Caco-2 (cell line): ENCODE data around the gene MKLN1. TPM values are rescaled to one million over a fixed set of nuclear protein-coding genes. Genes with fewer than 3 reads are reported as not detected.

Source experiments
- BruUV-seq: library from RNA; stranded (reverse); fragments of 400-500 nt; replicated peaks from 2 replicates; lab custom pipeline; 2021; lab: Mats Ljungman, UMichigan
- CTCF ChIA-PET: fragments of 300-600 bp; sonication (Branson Sonifier 250); formaldehyde crosslinking; loops from one replicate; lab custom pipeline; 2022; ENCODE audit warnings: antibody characterized with exemption; lab: Charles Lee
- POLR2A ChIA-PET: fragments of 300-600 bp; sonication (Branson Sonifier 250); formaldehyde crosslinking; loops from one replicate; lab custom pipeline; 2022; ENCODE audit warnings: antibody characterized with exemption; lab: Charles Lee
- DNase-seq, 2 experiments: peaks; one replicate each; pipeline versions ENCODE4 v3.0.0 to v3.0.0-alpha.2; 2020 to 2022
- H3K27me3 ChIP-seq: replicated peaks from 2 replicates; pipeline ENCODE4 v1.6.0; 2011; ENCODE audit warnings: low read length; ENCODE audit not compliant: control insufficient read depth, insufficient read depth
- H3K36me3 ChIP-seq: 2 replicates; pipeline ENCODE4 v1.5.1; 2011; ENCODE audit warnings: low read length; ENCODE audit not compliant: control insufficient read depth, insufficient read depth
- H3K4me1 ChIP-seq: fragments of 250-450 bp; sonication (Bioruptor Pico); 2 replicates; pipeline ENCODE4 v1.5.1; 2020; ENCODE audit warnings: mild to moderate bottlenecking
- H3K4me3 ChIP-seq: 2 replicates; pipeline ENCODE4 v1.5.1; 2011; ENCODE audit warnings: low read depth, mild to moderate bottlenecking, control low read depth, low read length
- H3K9me3 ChIP-seq: fragments of 250-450 bp; sonication (Bioruptor Pico); 2 replicates; pipeline ENCODE4 v1.5.1; 2020; ENCODE audit warnings: mild to moderate bottlenecking, moderate library complexity
- H3K27ac Mint-ChIP-seq: one replicate; pipeline ENCODE4 v1.8.0; 2022; ENCODE audit warnings: mixed read lengths; ENCODE audit not compliant: unreplicated experiment
- H3K27me3 Mint-ChIP-seq: one replicate; pipeline ENCODE4 v1.8.0; 2022; ENCODE audit warnings: mixed read lengths; ENCODE audit not compliant: insufficient read depth, unreplicated experiment
- H3K36me3 Mint-ChIP-seq: one replicate; pipeline ENCODE4 v1.8.0; 2022; ENCODE audit warnings: mild to moderate bottlenecking, mixed read lengths; ENCODE audit not compliant: insufficient read depth, unreplicated experiment
- H3K4me1 Mint-ChIP-seq: one replicate; pipeline ENCODE4 v1.8.0; 2022; ENCODE audit warnings: low read depth, mixed read lengths; ENCODE audit not compliant: unreplicated experiment
- H3K4me3 Mint-ChIP-seq: one replicate; pipeline ENCODE4 v1.8.0; 2022; ENCODE audit warnings: mild to moderate bottlenecking, moderate library complexity, mixed read lengths; ENCODE audit not compliant: unreplicated experiment
- H3K9me3 Mint-ChIP-seq: one replicate; pipeline ENCODE4 v1.8.0; 2022; ENCODE audit warnings: mixed read lengths; ENCODE audit not compliant: unreplicated experiment
- CTCF ChIP-seq, 2 experiments: fragments of 200-600 bp in 1 of 2; IDR thresholded peaks; 1 replicate in 1 of 2; 2 replicates in 1 of 2; pipeline versions ENCODE4 v1.5.1 to v1.8.0; 2011 to 2022; ENCODE audit warnings: antibody characterized with exemption in 1 of 2, control low read depth in 1 of 2, inconsistent platforms in 1 of 2, low read depth in 1 of 2, low read length in 1 of 2, mild to moderate bottlenecking in 1 of 2, moderate library complexity in 1 of 2; ENCODE audit not compliant: insufficient read depth in 1 of 2, severe bottlenecking in 1 of 2, unreplicated experiment in 1 of 2
- intact Hi-C: fragments of 100-400 bp; cut with micrococcal nuclease; formaldehyde crosslinking; loops from one replicate; pipeline ENCODE4 v1.10.0; 2022; ENCODE audit not compliant: unreplicated experiment
- total RNA-seq: library from RNA; stranded (reverse); gene quantifications from 2 replicates; pipeline ENCODE4 v1.2.3, GENCODE V29; 2022

MKLN1 gene
- total RNA-seq, 1 experiment from 2014 or later = 55.6 TPM

- ChIA-PET POLR2A (no interaction called here), CTCF (no interaction called here)
- no peak for TF ChIP-seq CTCF (IDR thresholded peaks at IDR 0.05; ENCODE audit: insufficient read depth in 1 of 2, low read depth in 1 of 2, low read length in 1 of 2, severe bottlenecking in 1 of 2, unreplicated experiment in 1 of 2)
- H3K27me3 ChIP-seq = no peaks in the 10 kb centered on the region
- Mint-ChIP-seq H3K36me3 (peaks cover 21% of the 10 kb centered on the region), H3K27me3 (no peaks in the 10 kb centered on the region), H3K27ac (no peak overlapping the region), H3K4me1 (peaks cover 5% of the 10 kb centered on the region), H3K9me3 (no peaks in the 10 kb centered on the region), H3K4me3 (no peak overlapping the region)
- H3K36me3 ChIP-seq = peaks cover 3% of the 10 kb centered on the region; the same call in 1 of the 2 replicates
- H3K4me3 ChIP-seq = no peak overlapping the region
- H3K4me1 ChIP-seq = 0 out of 2 replicates have a peak, but pooled peaks cover 4% of the 10 kb centered on the region
- no TSS peak for BruUV-seq
- no peak for DNase-seq
- H3K9me3 ChIP-seq = no peaks in the 10 kb centered on the region
- intact Hi-C loops = no loop called here
Observed at GRCh38 chr7:131412031-131412430, 84.4 kb downstream of the MKLN1 start.

GRCh38 chr7:131413711-131414110, 86.0 kb downstream of the MKLN1 start:
- intact Hi-C loops = no loop called here
- Histone ChIP-seq H3K27me3 (no peaks in the 10 kb centered on the region), H3K4me3 (no peak overlapping the region), H3K36me3 (peaks cover 3% of the 10 kb centered on the region; the same call in 1 of the 2 replicates), H3K9me3 (no peaks in the 10 kb centered on the region), H3K4me1 (0 out of 2 replicates have a peak, but pooled peaks cover 4% of the 10 kb centered on the region)
- Mint-ChIP-seq H3K27me3 (no peaks in the 10 kb centered on the region), H3K9me3 (no peaks in the 10 kb centered on the region), H3K36me3 (peaks cover 33% of the 10 kb centered on the region), H3K4me1 (peaks cover 5% of the 10 kb centered on the region), H3K27ac (no peak overlapping the region), H3K4me3 (no peak overlapping the region)
- POLR2A ChIA-PET = no interaction called here
- CTCF ChIA-PET = no interaction called here
- BruUV-seq = no TSS peak
- no peak for DNase-seq
- no peak for TF ChIP-seq CTCF (IDR thresholded peaks at IDR 0.05; ENCODE audit: insufficient read depth in 1 of 2, low read depth in 1 of 2, low read length in 1 of 2, severe bottlenecking in 1 of 2, unreplicated experiment in 1 of 2)

- POLR2A ChIA-PET = no interaction called here
- no peak overlapping the region for H3K27ac Mint-ChIP-seq
- no peaks in the 10 kb centered on the region for H3K27me3 ChIP-seq
- peaks cover 7% of the 10 kb centered on the region for H3K36me3 Mint-ChIP-seq
- no peaks in the 10 kb centered on the region for H3K9me3 Mint-ChIP-seq
- BruUV-seq = no TSS peak
- H3K4me1 ChIP-seq = no peaks in the 10 kb centered on the region
- no peaks in the 10 kb centered on the region for H3K27me3 Mint-ChIP-seq
- 0 out of 2 replicates have a peak, but pooled peaks cover 2% of the 10 kb centered on the region for H3K36me3 ChIP-seq
- DNase-seq = no peak
- H3K4me1 Mint-ChIP-seq = peaks cover 12% of the 10 kb centered on the region
- peak; percentile 41 to 51 for TF ChIP-seq CTCF (IDR thresholded peaks at IDR 0.05; ENCODE audit: insufficient read depth in 1 of 2, low read depth in 1 of 2, low read length in 1 of 2, severe bottlenecking in 1 of 2, unreplicated experiment in 1 of 2)
- intact Hi-C loops = loop anchor here (1.0 to 10.0 kb wide), 2 partner anchors 320 to 355 kb away; no protein-coding TSS in a partner anchor
- no peaks in the 10 kb centered on the region for H3K9me3 ChIP-seq
- no peak overlapping the region for H3K4me3 Mint-ChIP-seq
- CTCF ChIA-PET = no interaction called here
- no peak overlapping the region for H3K4me3 ChIP-seq
Observed at GRCh38 chr7:131424219-131424822, 96.6 kb downstream of the MKLN1 start.
